ENCODE data around the gene ATP8A2. TPM values are rescaled to one million over a fixed set of nuclear protein-coding genes. Genes with fewer than 3 reads are reported as not detected.

The ATP8A2 gene
- total RNA-seq, 1 experiment from 2014 or later = 5.2 TPM

DNA sequence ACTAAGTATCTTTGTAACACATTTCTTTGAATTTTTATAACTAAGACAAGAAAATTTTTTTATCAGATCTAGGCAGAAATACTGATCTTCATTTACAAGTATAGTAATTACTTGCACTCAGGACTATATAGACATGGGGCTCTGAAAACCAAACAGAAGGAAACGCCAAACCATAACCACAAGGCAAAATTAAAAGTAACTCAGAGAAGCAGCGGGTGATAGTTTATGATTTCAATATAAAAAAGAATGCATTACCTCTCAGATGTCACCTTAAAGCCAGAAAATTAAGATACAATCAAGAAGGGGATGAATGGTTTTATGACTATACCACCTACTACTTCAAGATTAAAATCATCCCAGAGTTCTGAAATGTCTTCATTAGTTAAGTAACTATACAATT is 673.4 kb downstream of the ATP8A2 start (continued):
- TF ChIP-seq FOXP4 (CRISPR knock-in tag; IDR thresholded peaks at IDR 0.05) (no peak), JUN (CRISPR knock-in tag; IDR thresholded peaks at IDR 0.05) (no peak), NR3C1 (CRISPR knock-in tag; conservative IDR thresholded peaks at IDR 0.05; ENCODE audit: low read depth) (no peak), ZNF671 (CRISPR knock-in tag; IDR thresholded peaks at IDR 0.05) (no peak)
- TF ChIP-seq, protein P1, sequence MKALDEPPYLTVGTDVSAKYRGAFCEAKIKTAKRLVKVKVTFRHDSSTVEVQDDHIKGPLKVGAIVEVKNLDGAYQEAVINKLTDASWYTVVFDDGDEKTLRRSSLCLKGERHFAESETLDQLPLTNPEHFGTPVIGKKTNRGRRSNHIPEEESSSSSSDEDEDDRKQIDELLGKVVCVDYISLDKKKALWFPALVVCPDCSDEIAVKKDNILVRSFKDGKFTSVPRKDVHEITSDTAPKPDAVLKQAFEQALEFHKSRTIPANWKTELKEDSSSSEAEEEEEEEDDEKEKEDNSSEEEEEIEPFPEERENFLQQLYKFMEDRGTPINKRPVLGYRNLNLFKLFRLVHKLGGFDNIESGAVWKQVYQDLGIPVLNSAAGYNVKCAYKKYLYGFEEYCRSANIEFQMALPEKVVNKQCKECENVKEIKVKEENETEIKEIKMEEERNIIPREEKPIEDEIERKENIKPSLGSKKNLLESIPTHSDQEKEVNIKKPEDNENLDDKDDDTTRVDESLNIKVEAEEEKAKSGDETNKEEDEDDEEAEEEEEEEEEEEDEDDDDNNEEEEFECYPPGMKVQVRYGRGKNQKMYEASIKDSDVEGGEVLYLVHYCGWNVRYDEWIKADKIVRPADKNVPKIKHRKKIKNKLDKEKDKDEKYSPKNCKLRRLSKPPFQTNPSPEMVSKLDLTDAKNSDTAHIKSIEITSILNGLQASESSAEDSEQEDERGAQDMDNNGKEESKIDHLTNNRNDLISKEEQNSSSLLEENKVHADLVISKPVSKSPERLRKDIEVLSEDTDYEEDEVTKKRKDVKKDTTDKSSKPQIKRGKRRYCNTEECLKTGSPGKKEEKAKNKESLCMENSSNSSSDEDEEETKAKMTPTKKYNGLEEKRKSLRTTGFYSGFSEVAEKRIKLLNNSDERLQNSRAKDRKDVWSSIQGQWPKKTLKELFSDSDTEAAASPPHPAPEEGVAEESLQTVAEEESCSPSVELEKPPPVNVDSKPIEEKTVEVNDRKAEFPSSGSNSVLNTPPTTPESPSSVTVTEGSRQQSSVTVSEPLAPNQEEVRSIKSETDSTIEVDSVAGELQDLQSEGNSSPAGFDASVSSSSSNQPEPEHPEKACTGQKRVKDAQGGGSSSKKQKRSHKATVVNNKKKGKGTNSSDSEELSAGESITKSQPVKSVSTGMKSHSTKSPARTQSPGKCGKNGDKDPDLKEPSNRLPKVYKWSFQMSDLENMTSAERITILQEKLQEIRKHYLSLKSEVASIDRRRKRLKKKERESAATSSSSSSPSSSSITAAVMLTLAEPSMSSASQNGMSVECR (CRISPR knock-in tag; IDR thresholded peaks at IDR 0.05; ENCODE audit: borderline replicate concordance) = no peak
- TF ChIP-seq, protein P2, sequence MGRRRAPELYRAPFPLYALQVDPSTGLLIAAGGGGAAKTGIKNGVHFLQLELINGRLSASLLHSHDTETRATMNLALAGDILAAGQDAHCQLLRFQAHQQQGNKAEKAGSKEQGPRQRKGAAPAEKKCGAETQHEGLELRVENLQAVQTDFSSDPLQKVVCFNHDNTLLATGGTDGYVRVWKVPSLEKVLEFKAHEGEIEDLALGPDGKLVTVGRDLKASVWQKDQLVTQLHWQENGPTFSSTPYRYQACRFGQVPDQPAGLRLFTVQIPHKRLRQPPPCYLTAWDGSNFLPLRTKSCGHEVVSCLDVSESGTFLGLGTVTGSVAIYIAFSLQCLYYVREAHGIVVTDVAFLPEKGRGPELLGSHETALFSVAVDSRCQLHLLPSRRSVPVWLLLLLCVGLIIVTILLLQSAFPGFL (CRISPR knock-in tag; IDR thresholded peaks at IDR 0.05; ENCODE audit: borderline replicate concordance) = no peak

- Mint-ChIP-seq H3K4me3 (no peak overlapping the region), H3K9me3 (no peaks in the 10 kb centered on the region), H3K27me3 (ENCODE audit: low read depth) (peaks cover 27% of the 10 kb centered on the region), H3K27ac (no peak overlapping the region), H3K4me1 (peaks cover 12% of the 10 kb centered on the region), H3K36me3 (peaks cover 26% of the 10 kb centered on the region)
- TF ChIP-seq ELF4 (CRISPR knock-in tag; IDR thresholded peaks at IDR 0.05; ENCODE audit: low read depth) = no peak
- TF ChIP-seq, protein P3, sequence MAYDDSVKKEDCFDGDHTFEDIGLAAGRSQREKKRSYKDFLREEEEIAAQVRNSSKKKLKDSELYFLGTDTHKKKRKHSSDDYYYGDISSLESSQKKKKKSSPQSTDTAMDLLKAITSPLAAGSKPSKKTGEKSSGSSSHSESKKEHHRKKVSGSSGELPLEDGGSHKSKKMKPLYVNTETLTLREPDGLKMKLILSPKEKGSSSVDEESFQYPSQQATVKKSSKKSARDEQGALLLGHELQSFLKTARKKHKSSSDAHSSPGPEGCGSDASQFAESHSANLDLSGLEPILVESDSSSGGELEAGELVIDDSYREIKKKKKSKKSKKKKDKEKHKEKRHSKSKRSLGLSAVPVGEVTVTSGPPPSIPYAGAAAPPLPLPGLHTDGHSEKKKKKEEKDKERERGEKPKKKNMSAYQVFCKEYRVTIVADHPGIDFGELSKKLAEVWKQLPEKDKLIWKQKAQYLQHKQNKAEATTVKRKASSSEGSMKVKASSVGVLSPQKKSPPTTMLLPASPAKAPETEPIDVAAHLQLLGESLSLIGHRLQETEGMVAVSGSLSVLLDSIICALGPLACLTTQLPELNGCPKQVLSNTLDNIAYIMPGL (CRISPR knock-in tag; IDR thresholded peaks at IDR 0.05) = no peak
- TF ChIP-seq MYBL2 (CRISPR knock-in tag; IDR thresholded peaks at IDR 0.05) = no peak
- no peak for TF ChIP-seq FOXP1 (CRISPR knock-in tag; IDR thresholded peaks at IDR 0.05; ENCODE audit: borderline replicate concordance)
- no peak for TF ChIP-seq ZNF317 (CRISPR knock-in tag; IDR thresholded peaks at IDR 0.05; ENCODE audit: borderline replicate concordance, low read depth)
- no peak for TF ChIP-seq HMGA2 (CRISPR knock-in tag; IDR thresholded peaks at IDR 0.05)
- TF ChIP-seq E2F1 (CRISPR knock-in tag; IDR thresholded peaks at IDR 0.05) = no peak
- ChIA-PET POLR2A (no interaction called here), CTCF (no interaction called here)
- DNase-seq (ENCODE audit: low spot score) (no peak), ATAC-seq (no peak)
These were observed 674.9 kb downstream of the ATP8A2 start for GRCh38 chr13:26046639-26047038.

GRCh38 chr13:26047040-26047439 is 675.3 kb downstream of the ATP8A2 start:
- TF ChIP-seq, protein P4, sequence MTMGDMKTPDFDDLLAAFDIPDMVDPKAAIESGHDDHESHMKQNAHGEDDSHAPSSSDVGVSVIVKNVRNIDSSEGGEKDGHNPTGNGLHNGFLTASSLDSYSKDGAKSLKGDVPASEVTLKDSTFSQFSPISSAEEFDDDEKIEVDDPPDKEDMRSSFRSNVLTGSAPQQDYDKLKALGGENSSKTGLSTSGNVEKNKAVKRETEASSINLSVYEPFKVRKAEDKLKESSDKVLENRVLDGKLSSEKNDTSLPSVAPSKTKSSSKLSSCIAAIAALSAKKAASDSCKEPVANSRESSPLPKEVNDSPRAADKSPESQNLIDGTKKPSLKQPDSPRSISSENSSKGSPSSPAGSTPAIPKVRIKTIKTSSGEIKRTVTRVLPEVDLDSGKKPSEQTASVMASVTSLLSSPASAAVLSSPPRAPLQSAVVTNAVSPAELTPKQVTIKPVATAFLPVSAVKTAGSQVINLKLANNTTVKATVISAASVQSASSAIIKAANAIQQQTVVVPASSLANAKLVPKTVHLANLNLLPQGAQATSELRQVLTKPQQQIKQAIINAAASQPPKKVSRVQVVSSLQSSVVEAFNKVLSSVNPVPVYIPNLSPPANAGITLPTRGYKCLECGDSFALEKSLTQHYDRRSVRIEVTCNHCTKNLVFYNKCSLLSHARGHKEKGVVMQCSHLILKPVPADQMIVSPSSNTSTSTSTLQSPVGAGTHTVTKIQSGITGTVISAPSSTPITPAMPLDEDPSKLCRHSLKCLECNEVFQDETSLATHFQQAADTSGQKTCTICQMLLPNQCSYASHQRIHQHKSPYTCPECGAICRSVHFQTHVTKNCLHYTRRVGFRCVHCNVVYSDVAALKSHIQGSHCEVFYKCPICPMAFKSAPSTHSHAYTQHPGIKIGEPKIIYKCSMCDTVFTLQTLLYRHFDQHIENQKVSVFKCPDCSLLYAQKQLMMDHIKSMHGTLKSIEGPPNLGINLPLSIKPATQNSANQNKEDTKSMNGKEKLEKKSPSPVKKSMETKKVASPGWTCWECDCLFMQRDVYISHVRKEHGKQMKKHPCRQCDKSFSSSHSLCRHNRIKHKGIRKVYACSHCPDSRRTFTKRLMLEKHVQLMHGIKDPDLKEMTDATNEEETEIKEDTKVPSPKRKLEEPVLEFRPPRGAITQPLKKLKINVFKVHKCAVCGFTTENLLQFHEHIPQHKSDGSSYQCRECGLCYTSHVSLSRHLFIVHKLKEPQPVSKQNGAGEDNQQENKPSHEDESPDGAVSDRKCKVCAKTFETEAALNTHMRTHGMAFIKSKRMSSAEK (CRISPR knock-in tag; IDR thresholded peaks at IDR 0.05; ENCODE audit: borderline replicate concordance) = no peak
- no peak for TF ChIP-seq GRHL2 (CRISPR knock-in tag; IDR thresholded peaks at IDR 0.05; ENCODE audit: insufficient replicate concordance, severe bottlenecking)
- TF ChIP-seq ZBTB21 (CRISPR knock-in tag; IDR thresholded peaks at IDR 0.05; ENCODE audit: borderline replicate concordance) = no peak
- TF ChIP-seq TEAD4 (CRISPR knock-in tag; IDR thresholded peaks at IDR 0.05) = no peak
- no peak for TF ChIP-seq NFATC4 (CRISPR knock-in tag; IDR thresholded peaks at IDR 0.05)
- TF ChIP-seq ZNF317 (CRISPR knock-in tag; IDR thresholded peaks at IDR 0.05; ENCODE audit: borderline replicate concordance, low read depth) = no peak
- no peak for TF ChIP-seq ELF4 (CRISPR knock-in tag; IDR thresholded peaks at IDR 0.05; ENCODE audit: low read depth)
- no peak for TF ChIP-seq KAT7 (CRISPR knock-in tag; IDR thresholded peaks at IDR 0.05; ENCODE audit: borderline replicate concordance)
- Mint-ChIP-seq H3K27me3 (ENCODE audit: low read depth) (peaks cover 29% of the 10 kb centered on the region), H3K4me1 (peaks cover 13% of the 10 kb centered on the region), H3K27ac (no peak overlapping the region), H3K9me3 (no peaks in the 10 kb centered on the region), H3K36me3 (peaks cover 26% of the 10 kb centered on the region), H3K4me3 (no peak overlapping the region)
- DNase-seq (ENCODE audit: low spot score) = no peak
- no peak for ATAC-seq
- POLR2A ChIA-PET = no interaction called here
- CTCF ChIA-PET = no interaction called here

All from WTC11 (cell line).